ENCODE measurements around the gene LRIG3.
"Not testable (repeated sequence)": the region's sequence is repeated elsewhere in the genome, so short reads cannot be mapped to it uniquely, and the experiment has no call there.

Gene LRIG3
- total RNA-seq = 0 to 0.72 (median 0.13) reads per million in 4 experiments

- no peak for DNase-seq
These were observed at the start of gene LRIG3 for GRCh38 chr12:58920102-58920960. Gene LRIG3, minus strand, starts transcription at chr12:58920504. Its CDS starts 269 bp downstream, at chr12:58920235.

DNA sequence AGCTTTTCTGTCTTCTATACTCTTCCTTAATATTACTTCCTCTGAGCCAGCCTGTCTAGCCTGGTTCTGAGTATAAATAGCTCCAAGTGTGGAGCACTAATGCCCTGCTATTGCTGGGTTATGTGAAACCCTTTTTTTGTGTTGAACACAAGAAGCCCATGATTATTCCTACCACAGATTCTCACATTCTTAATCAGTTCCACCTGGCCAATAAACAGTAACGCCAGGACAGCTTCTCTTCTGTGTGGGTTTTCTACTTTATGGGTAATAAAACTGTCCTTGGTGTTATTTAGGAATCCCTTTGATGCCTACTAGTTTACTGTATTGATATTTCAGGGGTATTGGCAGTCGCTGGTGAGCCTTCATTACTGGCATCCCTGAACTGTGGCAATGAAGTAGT lies 48.9 kb upstream of the LRIG3 start:
- DNase-seq = no peak

- DNase-seq = no peak
These were observed 47.3 kb upstream of the LRIG3 start for GRCh38 chr12:58967561-58967960.

DNA sequence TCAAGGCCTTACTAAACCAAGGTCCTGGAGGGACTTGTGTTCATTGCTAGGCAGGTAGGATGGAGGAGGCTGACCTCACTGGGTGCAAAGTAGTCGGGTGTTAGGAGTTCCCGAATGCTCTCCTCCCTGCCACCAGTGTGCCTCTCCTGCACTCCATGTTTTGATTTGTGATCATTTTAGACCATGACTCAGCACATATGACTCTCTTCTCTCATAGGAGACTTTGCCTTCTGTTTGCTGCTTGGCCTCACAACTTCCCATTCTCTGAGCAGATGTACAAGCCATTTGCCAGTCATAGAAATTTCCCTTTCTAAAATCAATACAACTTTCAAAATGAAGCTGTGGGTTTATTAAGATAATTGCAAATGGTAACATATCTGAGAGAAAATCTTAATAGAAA lies 46.6 kb upstream of the LRIG3 start:
- no peak for DNase-seq

DNA sequence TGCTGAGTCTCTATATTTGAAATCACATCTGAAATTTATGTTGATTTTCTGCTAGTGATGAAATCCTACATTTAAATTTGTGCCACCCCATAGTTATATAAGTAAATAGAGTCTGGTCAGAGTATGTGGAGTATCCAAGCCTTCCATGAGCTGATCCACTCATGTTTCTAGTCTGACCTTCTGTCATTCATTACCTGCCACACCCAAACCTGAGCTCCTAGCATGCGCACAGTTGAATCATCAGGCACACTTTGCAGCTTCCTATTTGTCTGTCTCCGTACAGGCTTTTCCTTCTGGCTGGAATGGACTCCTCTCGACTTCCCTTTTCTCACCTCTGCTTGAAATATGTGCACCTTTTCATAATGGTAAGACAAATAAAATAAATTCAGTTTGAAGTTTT lies 45.3 kb upstream of the LRIG3 start:
- no peak for DNase-seq

DNA sequence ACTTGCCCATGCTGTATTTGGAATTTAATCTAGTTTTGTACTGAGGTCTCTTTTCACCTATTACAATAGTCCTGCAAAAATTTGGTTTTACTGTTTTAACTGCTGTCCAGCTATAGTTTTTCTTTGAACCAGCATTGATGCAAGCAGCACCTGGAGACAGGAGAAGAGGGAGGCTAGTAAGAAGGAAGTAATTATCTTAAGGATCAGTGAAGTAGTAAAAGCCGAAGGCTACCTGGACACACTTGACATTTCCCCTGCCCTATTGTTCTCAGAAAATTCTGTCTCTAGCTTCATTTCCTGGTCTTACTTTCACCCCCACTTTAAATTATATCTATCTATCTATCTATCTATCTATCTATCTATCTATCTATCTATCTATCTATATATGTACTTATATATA lies 43.5 kb upstream of the LRIG3 start:
- no peak for DNase-seq

DNA sequence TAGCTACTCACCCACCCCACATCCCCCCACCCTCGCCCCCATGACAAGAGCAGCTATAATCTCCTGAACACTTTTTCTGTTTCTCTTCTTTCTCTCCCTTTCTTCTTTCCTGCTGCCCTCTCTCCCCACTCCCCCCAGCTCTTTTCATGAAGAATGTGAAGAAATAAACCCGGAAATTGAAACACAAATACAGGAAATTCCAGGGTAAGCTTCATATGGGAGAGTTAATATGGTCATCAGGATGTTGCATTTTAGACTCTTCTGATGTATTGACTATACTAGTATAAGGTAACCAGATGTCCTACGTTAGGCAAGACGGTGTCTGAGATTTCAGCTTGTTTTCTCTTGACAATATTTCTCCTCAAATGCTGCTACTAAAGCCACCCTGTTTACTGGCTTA lies 41.6 kb upstream of the LRIG3 start:
- DNase-seq = no peak

DNA sequence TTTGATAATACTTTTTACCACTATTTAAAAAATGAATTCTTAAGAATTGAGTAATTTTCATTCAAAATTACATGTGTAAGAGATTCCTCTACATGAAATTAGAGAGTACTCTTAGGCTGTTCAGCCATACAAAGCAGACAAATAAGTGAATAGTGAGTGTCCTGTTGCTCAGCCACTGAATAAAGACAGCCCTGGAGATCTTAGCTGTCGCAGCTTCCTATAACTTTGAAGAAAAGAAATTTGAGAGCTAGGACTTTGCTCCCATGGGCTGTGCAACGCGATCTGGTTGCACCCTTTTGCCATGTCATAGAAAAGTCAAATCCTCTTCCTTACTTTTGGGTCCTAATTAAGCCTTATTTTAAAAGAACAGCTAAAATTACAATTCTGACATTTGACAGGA lies 40.9 kb upstream of the LRIG3 start:
- DNase-seq = no peak

DNA sequence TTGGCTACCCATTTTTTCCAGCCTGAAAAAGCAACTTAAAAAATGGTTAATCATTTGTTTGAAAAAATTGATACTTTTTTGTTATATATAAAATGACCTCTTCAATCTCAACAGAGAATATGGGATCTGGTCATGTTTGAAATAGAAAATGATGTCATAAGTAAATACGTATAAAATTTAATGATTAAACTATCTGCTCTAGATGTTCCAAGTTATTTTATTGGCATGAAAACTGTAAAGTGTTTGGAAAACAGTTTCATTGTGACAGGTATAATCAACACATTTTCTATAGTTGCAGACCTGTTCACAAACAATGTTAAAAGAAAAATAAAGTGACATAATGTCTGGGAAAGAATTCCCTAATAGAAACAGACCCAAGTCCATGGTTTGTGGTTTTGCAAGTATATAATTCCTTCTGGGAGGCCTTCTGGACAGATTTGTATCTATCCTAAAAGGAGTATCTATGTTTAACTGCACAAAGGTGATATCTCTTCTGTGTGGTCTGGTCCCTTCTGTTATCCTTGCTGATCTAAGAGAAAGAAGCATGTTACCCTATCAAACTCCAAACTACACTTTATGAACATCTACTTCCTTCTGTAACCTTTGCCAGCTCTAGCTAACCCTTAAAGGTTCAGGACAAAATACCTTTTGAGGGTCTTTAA lies 39.5 kb upstream of the LRIG3 start:
- no peak for DNase-seq

- DNase-seq = no peak
These were observed 37.0 kb upstream of the LRIG3 start for GRCh38 chr12:58957298-58957697.

DNA sequence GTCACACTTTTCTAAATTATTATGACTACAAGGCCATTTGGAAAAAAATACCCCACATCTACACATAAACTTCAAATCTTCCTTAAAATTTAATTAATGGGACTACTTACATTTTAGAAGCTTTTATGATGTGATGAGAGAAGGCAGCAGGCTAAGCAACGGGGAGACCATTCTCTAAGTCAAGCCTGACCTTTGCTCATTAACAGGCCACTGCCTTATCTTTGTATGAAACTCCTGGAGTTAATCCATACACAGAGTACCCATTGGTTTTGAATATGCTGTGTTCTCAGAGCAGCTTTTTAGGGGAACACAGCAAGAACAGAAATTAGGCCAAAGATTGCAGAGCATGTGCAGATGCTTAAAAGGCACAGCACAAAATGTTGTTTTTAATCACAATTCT lies 35.5 kb upstream of the LRIG3 start:
- DNase-seq = no peak

GRCh38 chr12:58954002-58954401 lies 33.7 kb upstream of the LRIG3 start:
- no peak for DNase-seq

DNA sequence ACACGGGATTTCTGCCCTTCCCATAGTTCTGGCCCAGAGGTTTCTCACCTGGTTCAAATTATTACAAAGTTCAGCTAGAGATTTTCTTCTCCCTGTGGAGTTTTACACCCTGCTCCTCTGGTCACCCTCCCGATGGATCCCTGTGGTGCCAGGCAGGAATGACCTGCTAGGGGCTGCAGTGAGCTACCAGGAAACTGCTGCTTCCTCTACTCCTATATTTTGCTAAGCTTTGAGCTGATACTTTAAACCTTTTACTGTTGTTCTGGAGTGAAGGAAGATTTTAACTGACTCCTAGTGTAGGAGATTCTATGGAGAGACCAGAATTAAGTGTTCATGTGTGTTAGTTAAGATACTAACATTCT lies 30.4 kb upstream of the LRIG3 start:
- DNase-seq = no peak

GRCh38 chr12:58949954-58950738 lies 29.8 kb upstream of the LRIG3 start:
- not testable (repeated sequence) for DNase-seq

- DNase-seq = no peak
These were observed 22.8 kb upstream of the LRIG3 start for GRCh38 chr12:58943079-58943478.

DNA sequence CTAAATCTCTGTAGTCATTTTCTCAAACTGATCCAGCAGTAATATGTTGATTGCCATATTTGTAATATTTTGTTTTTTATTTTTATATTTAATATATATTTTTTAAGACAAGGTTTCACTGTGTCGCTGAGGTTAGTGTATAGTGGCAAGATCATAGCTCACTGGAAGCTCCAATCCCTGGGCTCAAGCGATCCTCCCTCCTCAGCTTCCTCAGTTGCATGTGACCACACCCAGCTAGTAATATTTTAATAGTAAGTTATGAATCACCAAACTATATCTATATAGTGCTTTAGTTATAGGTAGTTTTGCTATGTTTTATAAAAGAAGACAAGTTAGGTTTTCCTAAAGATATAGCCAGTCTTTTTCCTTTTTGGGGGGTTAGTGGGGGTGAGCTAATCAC lies 22.0 kb upstream of the LRIG3 start:
- no peak for DNase-seq

DNA sequence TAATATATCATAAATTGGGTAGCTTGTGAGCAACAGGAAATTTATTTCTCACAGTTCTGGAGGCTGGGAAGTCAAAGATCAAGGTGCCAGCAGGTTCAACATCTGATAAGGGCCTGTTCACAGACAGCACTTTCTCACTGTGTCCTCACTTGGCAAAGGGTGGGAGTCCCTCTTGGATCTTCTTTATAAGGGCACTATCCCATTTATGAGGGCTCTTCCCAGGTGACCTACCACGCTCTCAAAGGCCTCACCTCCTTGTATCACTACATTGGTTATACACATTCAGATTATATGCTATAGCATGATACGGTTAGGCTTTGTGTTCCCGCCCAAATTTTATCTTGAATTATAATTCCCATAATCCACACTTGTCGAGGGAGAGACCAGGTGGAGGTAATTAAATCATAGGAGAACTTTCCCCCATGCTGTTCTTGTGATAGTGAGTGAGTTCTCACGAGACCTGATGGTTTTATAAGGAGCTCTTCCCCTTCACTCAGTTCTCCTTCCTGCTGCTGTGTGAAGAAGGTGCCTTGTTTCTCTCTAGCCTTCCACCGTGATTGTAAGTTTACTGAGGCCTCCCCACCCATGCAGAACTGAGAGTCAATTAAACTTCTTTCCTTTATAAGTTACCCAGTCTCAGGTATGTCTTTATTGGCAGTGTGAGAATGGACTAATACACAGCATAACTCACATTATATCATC lies 19.2 kb upstream of the LRIG3 start:
- DNase-seq = no peak

GRCh38 chr12:58938440-58938839 lies 18.1 kb upstream of the LRIG3 start:
- no peak for DNase-seq

- DNase-seq = no peak
These were observed 14.2 kb upstream of the LRIG3 start for GRCh38 chr12:58934528-58934927.

DNA sequence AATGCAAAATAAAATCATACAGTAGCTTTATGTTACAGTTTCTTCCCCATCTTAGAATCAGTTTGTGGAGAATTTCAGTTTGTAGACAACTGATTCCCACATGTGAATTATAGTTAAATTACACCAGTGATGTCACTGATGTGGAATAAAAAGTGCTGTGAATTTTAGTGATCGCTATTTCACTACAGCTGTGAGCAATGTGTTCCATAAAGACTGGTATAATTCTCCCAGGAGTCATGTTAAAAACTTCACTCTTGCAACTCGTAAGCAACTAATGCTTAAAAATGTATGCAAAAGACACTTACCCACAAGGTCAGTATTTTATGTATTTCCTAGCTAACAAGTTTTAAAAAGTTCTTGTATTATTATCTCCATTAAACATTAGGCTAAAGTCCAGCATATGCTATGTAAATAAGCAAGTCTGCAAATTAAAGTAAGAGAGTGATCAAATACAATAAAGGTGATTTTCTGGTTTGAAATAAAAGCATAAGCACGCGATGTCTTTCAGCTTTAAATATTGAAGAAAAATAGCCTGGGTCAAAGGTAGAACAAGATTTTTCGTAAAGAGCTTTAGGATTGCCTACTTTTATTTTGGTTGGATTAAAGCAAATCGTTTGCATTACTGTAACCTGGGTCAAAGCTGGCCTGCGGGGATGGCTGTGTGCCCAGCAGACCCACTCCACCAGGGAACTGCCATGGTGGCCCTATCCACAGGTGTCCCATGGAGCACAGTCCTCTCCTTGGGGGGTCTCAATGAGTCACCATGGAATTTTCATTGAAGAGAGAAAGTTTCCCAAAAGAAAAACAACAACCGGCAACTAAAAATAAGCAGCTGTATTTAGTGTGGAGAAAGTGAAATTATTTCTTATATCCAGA lies 12.7 kb upstream of the LRIG3 start:
- no peak for DNase-seq

DNA sequence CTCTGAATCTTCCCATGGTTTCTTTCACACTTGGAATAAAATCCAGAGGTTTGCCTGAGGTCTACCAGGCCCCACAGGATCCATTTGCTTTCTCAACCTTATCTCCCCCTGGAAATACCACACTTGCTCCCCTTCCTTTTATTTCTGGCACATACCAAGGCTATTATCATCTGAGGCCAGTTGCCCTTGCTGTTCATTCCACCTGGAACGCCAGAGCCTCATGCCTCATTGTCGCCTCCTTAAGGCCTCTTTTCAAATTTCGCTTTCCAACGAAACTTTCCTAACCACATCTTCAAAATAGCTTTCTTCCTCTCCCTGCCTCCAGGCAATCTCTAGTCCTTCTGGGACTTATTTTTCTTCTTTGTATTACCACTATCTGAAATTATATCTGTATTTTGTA lies 11.2 kb upstream of the LRIG3 start:
- no peak for DNase-seq

DNA sequence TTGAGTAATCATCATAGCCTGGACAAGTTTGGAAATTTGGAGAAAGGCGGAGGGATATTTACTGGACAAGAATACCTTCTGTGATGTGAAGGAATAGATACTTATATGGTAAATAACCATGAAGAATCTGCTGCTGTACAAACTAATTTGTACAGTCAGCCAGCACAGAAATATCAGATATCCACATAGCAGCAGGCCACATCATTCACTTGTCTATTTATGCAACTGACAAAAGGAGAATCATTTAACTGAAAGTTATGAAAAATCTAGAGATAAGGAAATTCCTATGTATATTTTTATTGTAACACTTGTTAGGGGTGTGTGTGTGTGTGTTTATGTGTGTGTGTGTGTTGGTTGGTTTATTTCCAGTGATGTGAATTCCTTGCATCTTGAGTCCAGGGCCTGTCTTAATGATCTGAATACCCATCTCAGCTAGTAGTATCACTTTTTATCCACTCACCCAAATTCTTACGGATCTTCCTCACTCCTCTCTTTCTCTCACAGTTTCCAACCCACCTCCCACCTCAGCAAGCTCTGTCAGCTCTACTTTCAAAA lies 10.5 kb upstream of the LRIG3 start:
- DNase-seq = no peak
